HepG2 (cell line): Measurements from ENCODE around the gene CHN2. TPM values are rescaled to one million over a fixed set of nuclear protein-coding genes. Genes with fewer than 3 reads are reported as not detected.

ENCODE experiments used
- ATAC-seq: fragments of 200-7000 bp; cut with Tn5 transposase; 3 replicates; pipeline ENCODE4 v1.9.1; 2020; ENCODE audit warnings: mild to moderate bottlenecking, moderate library complexity
- BruUV-seq: library from RNA; stranded (reverse); fragments of 400-500 nt; replicated peaks from 2 replicates; lab custom pipeline; 2021; lab: Mats Ljungman, UMichigan
- CTCF ChIA-PET: fragments of 300-600 bp; formaldehyde crosslinking; extraction: SDS; loops from one replicate; lab custom pipeline; 2021; ENCODE audit warnings: low total read pairs, inconsistent platforms, low intra/inter-chr PET ratio; lab: Yijun Ruan, JAX
- POLR2A ChIA-PET: fragments of 350-600 bp; sonication (Branson Sonifier 250); formaldehyde crosslinking; loops from one replicate; lab custom pipeline; 2020; ENCODE audit warnings: antibody characterized with exemption, inconsistent platforms; lab: Yijun Ruan, JAX
- DNase-seq: peaks from one replicate; pipeline ENCODE4 v3.0.0-alpha.2; 2015; ENCODE audit warnings: low spot score
- FAIRE-seq: peaks from 3 replicates; lab custom pipeline; 2011; peaks lifted over from hg19 to GRCh38; lab: Jason Lieb, UNC
- H2AFZ ChIP-seq: one replicate; pipeline ENCODE4 v1.6.1; 2011; ENCODE audit warnings: low read length, inconsistent platforms
- H3K27ac ChIP-seq: fragments of 300-600 bp; 3 replicates; pipeline ENCODE4 v1.8.0; 2011; ENCODE audit warnings: mixed run types, mild to moderate bottlenecking, mixed read lengths, low read length, inconsistent platforms; ENCODE audit not compliant: insufficient read depth; ENCODE audit errors: extremely low read length
- H3K27me3 ChIP-seq, 2 experiments: fragments of 200-600 bp in 1 of 2; 2 replicates in 1 of 2; 3 replicates in 1 of 2; pipeline versions ENCODE4 v1.6.0 to v1.8.0; 2011; ENCODE audit warnings: low read length in 2 of 2, mild to moderate bottlenecking in 2 of 2, moderate library complexity in 2 of 2, inconsistent platforms in 1 of 2; ENCODE audit not compliant: insufficient read depth in 2 of 2, control insufficient read depth in 1 of 2
- H3K36me3 ChIP-seq, 2 experiments: fragments of 200-600 bp in 1 of 2; replicated peaks in 1 of 2; 2 replicates in 1 of 2; 3 replicates in 1 of 2; pipeline versions ENCODE4 v1.5.1 to v1.8.0; 2011; ENCODE audit warnings: low read length in 2 of 2, inconsistent platforms in 1 of 2; ENCODE audit not compliant: insufficient read depth in 2 of 2, control insufficient read depth in 1 of 2
- H3K4me1 ChIP-seq: 2 replicates; pipeline ENCODE4 v1.5.1; 2012; ENCODE audit warnings: low read length, inconsistent platforms; ENCODE audit not compliant: insufficient read depth
- H3K4me2 ChIP-seq: 2 replicates; pipeline ENCODE4 v1.6.0; 2011; ENCODE audit warnings: low read depth, low read length, inconsistent platforms
- H3K4me3 ChIP-seq, 3 experiments: fragments of 200-600 bp in 1 of 3; sonication (generic), shearing (Covaris generic) in 1 of 3; replicated peaks in 1 of 3; 2 replicates each; pipeline ENCODE4 v1.5.1; 2011 to 2016; ENCODE audit warnings: low read length in 3 of 3, inconsistent platforms in 2 of 3, low read depth in 2 of 3, mild to moderate bottlenecking in 2 of 3, control low read depth in 1 of 3, mixed read lengths in 1 of 3; ENCODE audit not compliant: insufficient read depth in 1 of 3
- H3K79me2 ChIP-seq: one replicate; pipeline ENCODE4 v1.6.1; 2011; ENCODE audit warnings: low read length, inconsistent platforms; ENCODE audit not compliant: insufficient read depth
- H3K9ac ChIP-seq: 2 replicates; pipeline ENCODE4 v1.6.0; 2011; ENCODE audit warnings: mild to moderate bottlenecking, low read depth, low read length, inconsistent platforms; ENCODE audit not compliant: insufficient read depth
- H3K9me3 ChIP-seq: 2 replicates; pipeline ENCODE4 v1.5.1; 2012; ENCODE audit warnings: mild to moderate bottlenecking, low read length
- H4K20me1 ChIP-seq: 2 replicates; pipeline ENCODE4 v1.6.0; 2011; ENCODE audit warnings: inconsistent platforms, mild to moderate bottlenecking, low read length, moderate library complexity; ENCODE audit not compliant: insufficient read depth
- CREM ChIP-seq, 2 experiments: sonication (generic) in 1 of 2; formaldehyde crosslinking in 1 of 2; IDR thresholded peaks; 2 replicates each; pipeline versions ENCODE4 v1.4.0 to v1.6.1; 2016 to 2020; ENCODE audit warnings: antibody characterized with exemption in 1 of 2, mild to moderate bottlenecking in 1 of 2, missing genetic modification reagents in 1 of 2
- FOXA1 ChIP-seq, 2 experiments: fragments of 450-650 bp in 1 of 2; sonication (generic) in 1 of 2; formaldehyde crosslinking in 1 of 2; IDR thresholded peaks; 2 replicates each; pipeline versions ENCODE4 v1.4.0 to v1.6.1; 2016 to 2020; ENCODE audit warnings: missing genetic modification reagents in 1 of 2
- GATA4 ChIP-seq: sonication (generic); IDR thresholded peaks from 2 replicates; pipeline ENCODE4 v1.6.1; 2016; ENCODE audit warnings: antibody characterized with exemption, low read depth, borderline replicate concordance
- HMG20A ChIP-seq: IDR thresholded peaks from 2 replicates; pipeline ENCODE4 v1.6.1; 2016; ENCODE audit warnings: borderline replicate concordance
- IKZF4 ChIP-seq: sonication (generic); formaldehyde crosslinking; IDR thresholded peaks from 2 replicates; pipeline ENCODE4 v1.5.1; 2020; ENCODE audit warnings: borderline replicate concordance, mild to moderate bottlenecking, low read depth, missing genetic modification reagents; ENCODE audit errors: not compliant biosample characterization
- JUNB ChIP-seq: sonication (generic); formaldehyde crosslinking; IDR thresholded peaks from 2 replicates; pipeline ENCODE4 v1.8.0; 2022; ENCODE audit warnings: missing genetic modification reagents, mild to moderate bottlenecking, borderline replicate concordance
- JUND ChIP-seq: sonication (generic); formaldehyde crosslinking; IDR thresholded peaks from 2 replicates; pipeline ENCODE4 v1.8.0; 2022; ENCODE audit warnings: mild to moderate bottlenecking, missing genetic modification reagents
- TFDP1 ChIP-seq: IDR thresholded peaks from 2 replicates; pipeline ENCODE4 v1.6.1; 2016; ENCODE audit warnings: missing compliant biosample characterization, missing genetic modification reagents, borderline replicate concordance
- TOE1 ChIP-seq: sonication (generic); formaldehyde crosslinking; IDR thresholded peaks from 2 replicates; pipeline ENCODE4 v1.4.0; 2020; ENCODE audit warnings: mild to moderate bottlenecking, missing genetic modification reagents
- XBP1 ChIP-seq: sonication (generic); formaldehyde crosslinking; IDR thresholded peaks from 2 replicates; pipeline ENCODE4 v1.5.0; 2020; ENCODE audit warnings: missing genetic modification reagents
- ZNF468 ChIP-seq: sonication (generic); formaldehyde crosslinking; IDR thresholded peaks from 2 replicates; pipeline ENCODE4 v1.8.0; 2022; ENCODE audit warnings: mild to moderate bottlenecking, moderate library complexity, missing genetic modification reagents
- ZNF572 ChIP-seq: sonication (generic); formaldehyde crosslinking; IDR thresholded peaks from 2 replicates; pipeline ENCODE4 v1.5.1; 2020; ENCODE audit warnings: mild to moderate bottlenecking, missing genetic modification reagents
- ZNF768 ChIP-seq: sonication (generic); formaldehyde crosslinking; IDR thresholded peaks from 2 replicates; pipeline ENCODE4 v1.4.0; 2020; ENCODE audit warnings: missing genetic modification reagents
- ZNF772 ChIP-seq: sonication (generic); formaldehyde crosslinking; IDR thresholded peaks from 2 replicates; pipeline ENCODE4 v1.5.0; 2020; ENCODE audit warnings: mild to moderate bottlenecking, missing genetic modification reagents
- WGBS: methylation state at CpG from one replicate; pipeline ENCODE4 v1.1.6; 2017; ENCODE audit warnings: low lambda C conversion rate; 5-methylcytosine and 5-hydroxymethylcytosine counted together
- in situ Hi-C: cut with HindIII; loops from 2 replicates; pipeline ENCODE4 v1.10.0; 2017; ENCODE audit warnings: low pct_unique_long_range_greater_than_20kb; ENCODE audit not compliant: extremely low pct_ligation_motif_present
- intact Hi-C: fragments of 100-400 bp; cut with micrococcal nuclease; formaldehyde crosslinking; loops from one replicate; pipeline ENCODE4 v1.10.0; 2022; ENCODE audit not compliant: unreplicated experiment
- polyA plus RNA-seq, 8 experiments: library from polyadenylated mRNA; depleted of rRNA in 3 of 8; stranded (reverse) in 7 of 8; unstranded in 1 of 8; fragments of >200 nt; fragmentation: Illumina TruSeq in 4 of 8; extraction: Trizol in 4 of 8; gene quantifications; 2 replicates each; pipeline versions ENCODE4 v1.2.1 to v1.2.3, GENCODE V29; 2011 to 2016; ENCODE audit warnings: low read depth in 4 of 8, missing spikeins in 1 of 8, mixed read lengths in 1 of 8; ENCODE audit not compliant: insufficient read depth in 1 of 8
- total RNA-seq, 5 experiments: library from RNA; depleted of rRNA; stranded (reverse); fragments of >200 nt; fragmentation: Illumina TruSeq; extraction: Trizol; gene quantifications; 2 replicates each; pipeline ENCODE4 v1.2.3, GENCODE V29; 2016; ENCODE audit warnings: low read depth in 1 of 5

CHN2 gene
- total and polyA plus RNA-seq, 2 of the 13 experiments (the other 11 are each of a cell fraction or from before 2014, with no cell fraction given), result 23.5 to 30.5 TPM

GRCh38 chr7:29480451-29480850 is 285.9 kb downstream of the CHN2 start:
- TF ChIP-seq CREM (IDR thresholded peaks at IDR 0.05) (no peak), CREM (CRISPR knock-in tag; IDR thresholded peaks at IDR 0.05) (no peak), HMG20A (no peak), JUNB (CRISPR knock-in tag) (no peak), ZNF468 (CRISPR knock-in tag) (no peak), FOXA1 (IDR thresholded peaks at IDR 0.05) (no peak), FOXA1 (CRISPR knock-in tag; IDR thresholded peaks at IDR 0.05) (peak; percentile 26; the same call in 1 of the 2 replicates), GATA4 (no peak), XBP1 (CRISPR knock-in tag) (no peak)
- Histone ChIP-seq H3K9ac (no peak overlapping the region), H3K27me3 (no peaks in the 10 kb centered on the region), H4K20me1 (no peaks in the 10 kb centered on the region), H3K27ac (peak overlapping the region; percentile 23), H3K79me2 (no peaks in the 10 kb centered on the region), H3K4me1 (peaks cover 79% of the 10 kb centered on the region), H3K9me3 (no peaks in the 10 kb centered on the region), H3K36me3 (no peaks in the 10 kb centered on the region; a peak in 2 of 5 replicates), H3K4me2 (no peak overlapping the region), H3K4me3 (no peak overlapping the region), H2AFZ (no peak overlapping the region)
- no peak for DNase-seq
- CTCF ChIA-PET, result no interaction called here
- intact Hi-C loops (loop anchor here (5.0 kb wide), 1 partner anchor 207 kb away; no protein-coding TSS in a partner anchor), in situ Hi-C loops (no loop called here)
- ATAC-seq, result no peak
- POLR2A ChIA-PET, result interaction anchor here (0.6 to 1.2 kb wide), 2 partner anchors 9 to 10 kb away, joined by 3 read pairs; no protein-coding TSS in a partner anchor
- WGBS, result 97% methylated on average over 5 of the region's 5 CpGs
- peak; percentile 44 for FAIRE-seq
- BruUV-seq, result no TSS peak

GRCh38 chr7:29480934-29481651 is 286.5 kb downstream of the CHN2 start:
- no TSS peak for BruUV-seq
- FAIRE-seq (no peak), DNase-seq (no peak), ATAC-seq (no peak)
- ChIA-PET CTCF (no interaction called here), POLR2A (interaction anchor here (0.6 to 1.2 kb wide), 2 partner anchors 9 to 11 kb away, joined by 3 read pairs; no protein-coding TSS in a partner anchor)
- intact Hi-C loops (loop anchor here (5.0 kb wide), 1 partner anchor 206 kb away; no protein-coding TSS in a partner anchor), in situ Hi-C loops (no loop called here)
- Histone ChIP-seq H3K27me3 (no peaks in the 10 kb centered on the region), H3K4me1 (peaks cover 85% of the 10 kb centered on the region), H3K27ac (no peak overlapping the region), H3K4me2 (no peak overlapping the region), H3K9me3 (no peaks in the 10 kb centered on the region), H3K36me3 (no peaks in the 10 kb centered on the region; a peak in 2 of 5 replicates), H3K9ac (no peak overlapping the region), H4K20me1 (no peaks in the 10 kb centered on the region), H3K79me2 (no peaks in the 10 kb centered on the region), H3K4me3 (no peak overlapping the region), H2AFZ (no peak overlapping the region)
- WGBS, result 98% methylated on average over 5 of the region's 5 CpGs
- TF ChIP-seq ZNF572 (CRISPR knock-in tag), result no peak
- no peak for TF ChIP-seq ZNF768 (CRISPR knock-in tag)
- TF ChIP-seq JUND (CRISPR knock-in tag), result no peak
- no peak for TF ChIP-seq ZNF772 (CRISPR knock-in tag)
- no peak for TF ChIP-seq TFDP1 (CRISPR knock-in tag)
- TF ChIP-seq TOE1 (CRISPR knock-in tag), result no peak
- no peak for TF ChIP-seq IKZF4 (CRISPR knock-in tag)
